Measurements from ENCODE around the gene HSPBAP1.
"Not testable (repeated sequence)": the region's sequence is repeated elsewhere in the genome, so short reads cannot be mapped to it uniquely, and the experiment has no call there.

The HSPBAP1 gene

DNA sequence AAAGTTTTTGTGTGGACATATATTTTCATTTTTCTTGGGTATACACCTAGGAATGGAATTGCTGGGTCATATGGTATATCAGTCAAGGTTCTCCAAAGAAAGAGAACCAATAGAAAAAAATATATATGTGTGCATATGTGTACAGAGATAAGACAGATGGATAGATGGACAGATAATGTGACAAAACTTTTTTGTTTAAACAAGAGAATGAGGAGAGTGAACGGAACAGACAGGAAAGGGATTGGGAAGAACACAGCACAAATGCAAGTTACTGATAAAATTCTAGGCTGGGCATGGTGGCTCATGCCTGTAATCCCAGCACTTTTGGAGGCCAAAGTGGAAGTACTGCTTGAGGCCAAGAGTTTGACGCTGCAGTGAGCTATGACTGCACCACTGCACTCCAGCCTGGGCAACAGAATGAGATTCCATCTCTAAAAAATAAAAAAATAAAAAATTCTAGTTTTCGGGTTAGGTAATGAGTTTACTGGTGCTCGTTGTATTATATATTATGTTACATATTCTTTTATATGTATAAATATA lies 50.0 kb downstream of the HSPBAP1 start:
- no peak for DNase-seq (ENCODE audit: low read depth in 2 of 2, low spot score in 1 of 2)

DNA sequence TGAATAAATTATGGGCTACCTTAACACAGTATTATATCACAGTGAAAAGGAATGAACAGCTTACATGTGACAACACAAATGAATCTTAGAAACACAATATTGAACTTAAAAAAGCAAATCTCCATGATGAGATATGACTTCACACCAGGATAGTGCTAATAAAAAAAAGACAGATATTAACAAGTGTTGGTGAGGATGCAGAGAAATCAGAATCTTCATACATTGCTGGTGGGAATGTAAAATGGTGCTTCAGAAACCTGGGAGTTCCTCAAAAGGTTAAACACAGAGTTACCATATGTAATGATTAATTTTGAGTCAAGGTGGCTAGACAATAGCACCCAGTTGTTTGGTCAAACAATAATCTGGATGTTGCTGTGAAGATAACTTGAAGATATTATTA lies 51.4 kb downstream of the HSPBAP1 start:
- no peak for DNase-seq (ENCODE audit: low read depth in 2 of 2, low spot score in 1 of 2)

DNA sequence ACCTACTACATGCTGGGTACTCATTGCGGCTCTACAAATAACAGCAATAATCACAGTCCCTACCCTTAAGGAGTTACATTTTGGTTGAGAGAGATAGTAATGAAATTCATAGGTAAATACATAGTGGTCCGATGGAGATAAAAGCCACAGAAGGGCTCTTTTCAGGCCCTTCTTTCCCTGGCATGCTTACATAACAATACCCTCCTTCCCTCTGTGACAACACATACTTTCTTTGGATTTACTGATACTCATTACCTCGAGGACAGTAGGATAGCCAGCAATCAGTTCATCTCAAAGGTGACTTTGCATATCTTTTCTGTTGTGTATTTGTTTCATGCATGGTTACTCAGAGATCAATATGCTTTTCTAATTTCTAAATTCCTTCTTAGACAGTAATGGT lies 54.5 kb downstream of the HSPBAP1 start:
- no peak for DNase-seq (ENCODE audit: low read depth in 2 of 2, low spot score in 1 of 2)

DNA sequence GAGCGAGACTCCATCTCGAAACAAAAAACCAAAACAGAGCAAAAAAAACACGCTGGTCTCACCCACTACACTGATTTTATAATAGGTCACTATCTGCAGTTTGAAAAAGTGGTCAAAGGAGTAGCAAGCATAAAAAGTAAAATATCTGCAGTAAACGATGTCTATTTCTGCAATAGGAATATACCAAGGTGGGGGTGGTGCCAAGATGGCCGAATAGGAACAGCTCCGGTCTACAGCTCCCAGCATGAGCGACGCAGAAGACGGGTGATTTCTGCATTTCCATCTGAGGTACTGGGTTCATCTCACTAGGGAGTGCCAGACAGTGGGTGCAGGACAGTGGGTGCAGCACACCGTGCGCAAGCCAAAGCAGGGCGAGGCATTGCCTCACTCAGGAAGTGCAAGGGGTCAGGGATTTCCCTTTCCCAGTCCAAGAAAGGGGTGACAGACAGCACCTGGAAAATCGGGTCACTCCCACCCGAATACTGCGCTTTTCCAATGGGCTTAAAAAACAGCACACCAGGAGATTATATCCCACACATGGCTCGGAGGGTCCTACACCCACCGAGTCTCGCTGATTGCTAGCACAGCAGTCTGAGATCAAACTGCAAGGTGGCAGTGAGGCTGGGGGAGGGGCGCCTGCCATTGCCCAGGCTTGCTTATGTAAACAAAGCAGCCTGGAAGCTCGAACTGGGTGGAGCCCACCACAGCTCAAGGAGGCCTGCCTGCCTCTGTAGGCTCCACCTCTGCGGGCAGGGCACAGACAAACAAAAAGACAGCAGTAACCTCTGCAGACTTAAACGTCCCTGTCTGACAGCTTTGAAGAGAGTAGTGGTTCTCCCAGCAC lies 60.7 kb downstream of the HSPBAP1 start:
- not testable (repeated sequence) for DNase-seq (ENCODE audit: low read depth in 2 of 2, low spot score in 1 of 2)

DNA sequence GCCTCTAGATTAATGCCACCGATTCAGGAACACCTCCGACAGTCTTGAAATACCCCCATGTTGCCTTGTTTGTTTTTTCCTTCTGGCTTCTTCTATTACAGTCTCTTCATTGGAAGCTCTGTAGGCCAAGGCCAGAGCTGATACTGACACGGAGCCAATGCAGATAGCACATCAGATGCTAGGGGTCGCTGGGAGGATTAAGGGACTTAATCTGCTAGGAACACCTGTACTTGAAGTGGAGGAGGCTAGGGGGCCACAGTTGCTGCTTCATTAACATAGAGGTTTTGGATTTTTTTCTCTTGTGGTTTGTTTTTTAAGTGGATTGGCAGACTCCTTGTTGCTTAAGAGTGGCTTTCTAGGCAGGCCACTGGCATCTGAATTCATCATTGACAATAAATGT lies 63.4 kb downstream of the HSPBAP1 start:
- DNase-seq (ENCODE audit: low read depth in 2 of 2, low spot score in 1 of 2), result no peak

DNA sequence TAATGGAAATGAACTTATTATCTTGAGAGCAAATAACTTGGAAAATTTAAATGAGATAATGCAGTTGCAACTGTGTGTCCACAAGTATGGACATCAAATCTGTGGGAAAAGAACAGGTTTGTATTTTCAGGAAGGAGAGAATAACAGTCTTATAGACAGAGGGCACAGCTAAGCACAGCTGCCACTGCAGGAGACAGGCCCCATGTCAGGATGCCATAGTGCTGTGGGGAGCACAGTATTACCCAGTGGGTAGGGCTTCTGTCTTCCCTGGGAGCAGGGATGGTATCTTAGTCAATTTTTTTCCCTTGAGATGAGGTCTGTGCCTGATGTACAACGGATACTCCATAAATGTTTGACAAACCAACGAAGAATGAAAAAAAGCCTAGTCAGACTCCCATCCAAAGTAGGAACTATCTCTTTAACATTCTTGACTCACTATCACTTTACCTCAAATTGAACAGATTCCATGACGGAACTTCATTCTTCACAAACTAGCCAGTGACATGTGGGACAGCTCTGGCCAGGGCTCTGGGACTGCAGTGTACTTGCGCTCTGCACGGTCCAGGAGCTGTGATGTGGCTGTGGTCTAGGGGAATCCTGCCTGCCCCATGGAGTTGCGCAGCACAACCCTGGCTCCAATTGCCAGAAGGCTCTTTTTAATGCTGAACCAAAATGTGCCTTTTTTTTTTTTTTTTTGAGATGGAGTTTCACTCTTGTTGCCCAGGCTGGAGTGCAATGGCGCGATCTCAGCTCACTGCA lies 64.7 kb downstream of the HSPBAP1 start:
- no peak for DNase-seq (ENCODE audit: low read depth in 2 of 2, low spot score in 1 of 2)

DNA sequence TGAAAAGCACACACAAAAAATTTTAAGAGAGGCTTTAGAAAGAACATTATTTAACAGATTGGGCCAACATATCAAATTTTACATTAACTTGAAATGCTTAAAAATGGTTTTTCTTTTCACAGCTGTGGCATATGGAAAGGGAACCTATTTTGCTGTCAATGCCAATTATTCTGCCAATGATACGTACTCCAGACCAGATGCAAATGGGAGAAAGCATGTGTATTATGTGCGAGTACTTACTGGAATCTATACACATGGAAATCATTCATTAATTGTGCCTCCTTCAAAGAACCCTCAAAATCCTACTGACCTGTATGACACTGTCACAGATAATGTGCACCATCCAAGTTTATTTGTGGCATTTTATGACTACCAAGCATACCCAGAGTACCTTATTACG lies 65.4 kb downstream of the HSPBAP1 start:
- no peak for DNase-seq (ENCODE audit: low read depth in 2 of 2, low spot score in 1 of 2)

DNA sequence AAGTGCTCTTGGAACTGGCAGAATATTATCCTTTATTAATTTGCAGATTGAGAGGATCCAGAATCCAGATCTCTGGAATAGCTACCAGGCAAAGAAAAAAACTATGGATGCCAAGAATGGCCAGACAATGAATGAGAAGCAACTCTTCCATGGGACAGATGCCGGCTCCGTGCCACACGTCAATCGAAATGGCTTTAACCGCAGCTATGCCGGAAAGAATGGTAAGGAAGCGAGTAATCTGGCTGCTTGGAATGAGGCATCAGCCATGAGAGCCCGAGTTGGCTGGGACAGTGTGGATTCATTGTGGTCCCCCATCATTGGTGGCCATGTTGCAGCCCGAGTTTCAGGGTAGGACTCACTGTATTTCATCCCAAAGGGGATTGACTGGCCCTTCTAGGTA lies 65.9 kb downstream of the HSPBAP1 start:
- DNase-seq (ENCODE audit: low read depth in 2 of 2, low spot score in 1 of 2), result no peak

DNA sequence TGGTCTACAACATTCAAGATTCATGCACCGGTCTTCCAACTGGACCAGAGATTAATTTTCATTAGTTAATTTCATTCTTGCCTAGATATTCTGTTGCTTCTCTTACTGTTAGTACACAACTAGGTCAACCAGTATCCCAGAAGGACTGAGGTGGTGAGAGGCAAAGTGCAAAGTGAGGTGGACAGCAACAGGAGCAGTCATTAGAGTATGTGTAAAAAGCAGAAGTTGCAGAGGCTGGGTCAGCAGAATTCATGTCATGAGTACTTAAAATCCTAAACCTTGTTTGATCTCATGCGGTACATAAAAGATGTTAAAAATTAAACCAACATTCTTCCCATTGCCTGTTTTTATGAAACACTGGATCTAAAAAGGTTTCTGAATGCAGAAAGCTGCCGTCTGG lies 66.3 kb downstream of the HSPBAP1 start:
- no peak for DNase-seq (ENCODE audit: low read depth in 2 of 2, low spot score in 1 of 2)

DNA sequence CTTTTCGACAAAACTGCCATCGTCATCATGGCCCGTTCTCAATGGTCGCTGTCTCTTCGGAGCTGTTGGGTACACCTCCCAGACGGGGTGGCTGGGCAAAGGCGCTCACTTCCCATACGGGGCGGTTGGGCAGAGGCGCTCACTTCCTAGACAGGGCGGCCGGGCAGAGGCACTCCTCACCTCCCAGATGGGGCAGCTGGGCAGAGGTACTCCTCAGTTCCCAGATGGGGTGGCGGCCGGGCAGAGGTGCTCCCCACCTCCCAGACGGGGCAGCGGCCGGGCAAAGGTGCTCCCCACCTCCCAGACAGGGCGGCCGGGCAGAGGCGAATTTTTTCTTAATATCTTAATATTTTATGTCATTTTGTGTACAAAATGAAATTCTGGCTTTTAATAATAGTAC lies 68.5 kb downstream of the HSPBAP1 start:
- no peak for DNase-seq (ENCODE audit: low read depth in 2 of 2, low spot score in 1 of 2)

DNA sequence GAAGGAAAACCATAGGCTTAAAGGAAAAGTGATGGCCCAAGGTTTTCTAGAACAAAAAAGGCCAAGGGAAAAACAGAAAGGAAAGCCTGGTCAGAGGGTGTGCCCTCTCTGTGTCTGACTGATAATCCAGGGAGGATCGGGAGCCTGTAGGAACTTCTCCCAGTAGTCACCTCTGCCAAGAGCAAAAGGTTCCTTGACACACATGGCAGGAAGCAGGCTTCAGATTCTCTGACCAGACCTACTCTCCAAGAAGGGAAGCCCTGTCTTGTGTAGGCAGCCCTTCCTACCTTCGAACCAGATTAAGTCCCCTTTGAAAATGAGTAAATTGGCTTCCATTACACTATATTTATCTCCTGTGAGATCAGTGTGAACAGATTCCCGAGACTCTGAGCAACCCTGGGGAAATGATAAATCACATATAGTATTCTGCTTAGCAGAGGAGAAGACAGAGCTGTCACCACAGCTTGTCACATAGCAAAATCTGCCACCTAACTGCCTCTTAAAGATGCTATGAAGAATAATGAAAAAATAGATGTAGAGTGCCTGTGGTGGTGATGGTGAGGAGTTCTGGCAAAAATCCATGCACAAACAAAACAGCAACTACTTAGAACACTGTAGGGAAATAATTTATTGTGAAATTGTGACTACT lies 74.2 kb downstream of the HSPBAP1 start:
- no peak for DNase-seq (ENCODE audit: low read depth in 2 of 2, low spot score in 1 of 2)

DNA sequence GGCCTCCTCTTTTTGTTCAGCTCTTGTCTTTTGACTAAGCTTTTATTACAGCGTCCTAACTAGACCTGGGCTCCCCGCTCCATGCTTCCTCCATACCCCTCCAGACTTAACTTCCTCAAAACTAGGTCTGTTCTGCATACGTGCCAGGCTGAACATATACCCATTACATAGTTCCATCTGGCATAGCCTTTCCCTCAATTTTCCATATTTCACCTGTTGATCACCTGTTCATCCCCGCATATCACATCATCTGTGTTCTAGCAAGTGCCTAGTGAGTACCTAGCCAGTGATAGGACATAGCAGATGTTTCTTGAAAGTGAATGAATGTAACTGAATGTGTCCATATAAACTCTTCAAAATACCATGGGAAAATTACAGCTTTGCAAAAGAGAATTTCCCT lies 77.0 kb downstream of the HSPBAP1 start:
- DNase-seq (ENCODE audit: low read depth in 2 of 2, low spot score in 1 of 2), result no peak

DNA sequence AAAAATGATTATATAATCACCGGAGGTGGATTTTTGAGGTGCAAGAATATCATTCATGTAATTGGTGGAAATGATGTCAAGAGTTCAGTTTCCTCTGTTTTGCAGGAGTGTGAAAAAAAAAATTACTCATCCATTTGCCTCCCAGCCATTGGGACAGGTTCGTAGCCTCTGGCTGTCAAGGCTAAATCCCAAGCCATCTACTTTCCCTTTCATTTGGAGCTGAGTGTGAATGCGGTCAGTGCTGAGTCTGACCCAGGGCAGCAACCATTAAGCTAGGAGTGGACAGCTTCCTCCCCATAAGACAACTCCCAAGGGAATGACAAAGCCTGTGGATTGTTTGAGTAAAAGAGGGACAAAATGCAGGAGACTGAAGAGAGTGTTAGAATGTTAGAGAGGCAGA lies 79.4 kb downstream of the HSPBAP1 start:
- DNase-seq (ENCODE audit: low read depth in 2 of 2, low spot score in 1 of 2), result no peak

DNA sequence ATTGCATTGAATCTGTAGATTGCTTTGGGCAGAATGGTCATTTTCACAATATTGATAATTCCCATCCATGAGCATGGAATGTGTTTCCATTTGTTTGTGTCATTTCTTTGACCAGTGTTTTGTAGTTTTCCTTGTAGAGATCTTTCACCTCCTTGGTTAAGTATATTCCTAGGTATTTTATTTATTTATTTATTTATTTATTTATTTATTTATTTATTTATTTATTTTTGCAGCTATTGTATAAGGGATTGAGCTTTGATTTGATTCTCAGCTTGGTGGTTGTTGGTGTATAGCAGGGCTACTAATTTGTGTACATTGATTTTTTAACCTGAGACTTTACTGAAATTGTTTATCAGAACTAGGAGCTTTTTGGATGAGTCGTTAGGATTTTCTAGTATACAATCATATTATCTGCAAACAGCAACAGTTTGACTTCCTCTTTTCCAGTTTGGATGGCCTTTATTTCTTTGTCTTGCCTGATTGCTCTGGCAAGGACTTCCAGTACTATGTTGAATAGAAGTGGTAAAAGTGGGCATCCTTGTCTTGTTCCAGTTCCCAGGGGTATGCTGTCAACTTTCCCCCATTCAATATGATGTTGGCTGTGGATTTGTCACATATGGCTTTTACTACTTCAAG lies 82.9 kb downstream of the HSPBAP1 start:
- not testable (repeated sequence) for DNase-seq (ENCODE audit: low read depth in 2 of 2, low spot score in 1 of 2)

DNA sequence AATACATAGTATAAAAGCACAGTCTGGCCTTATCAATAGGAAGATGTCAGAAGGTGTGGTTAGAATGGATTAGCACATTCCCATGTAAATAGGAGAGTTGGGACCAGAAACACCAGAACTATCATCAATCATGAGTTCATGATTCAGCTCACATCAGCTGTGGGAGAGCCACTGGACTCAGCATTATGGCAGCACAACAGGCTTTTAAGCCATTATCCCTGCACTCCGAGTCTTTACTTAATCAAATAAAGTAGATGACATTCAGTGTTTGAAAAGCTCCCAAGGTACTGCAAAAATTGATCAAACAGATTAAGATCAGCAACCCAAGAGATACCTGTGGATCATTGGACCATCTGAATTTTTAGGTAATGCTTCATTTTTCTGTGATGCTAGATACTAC lies 88.3 kb downstream of the HSPBAP1 start:
- no peak for DNase-seq (ENCODE audit: low read depth in 2 of 2, low spot score in 1 of 2)

DNA sequence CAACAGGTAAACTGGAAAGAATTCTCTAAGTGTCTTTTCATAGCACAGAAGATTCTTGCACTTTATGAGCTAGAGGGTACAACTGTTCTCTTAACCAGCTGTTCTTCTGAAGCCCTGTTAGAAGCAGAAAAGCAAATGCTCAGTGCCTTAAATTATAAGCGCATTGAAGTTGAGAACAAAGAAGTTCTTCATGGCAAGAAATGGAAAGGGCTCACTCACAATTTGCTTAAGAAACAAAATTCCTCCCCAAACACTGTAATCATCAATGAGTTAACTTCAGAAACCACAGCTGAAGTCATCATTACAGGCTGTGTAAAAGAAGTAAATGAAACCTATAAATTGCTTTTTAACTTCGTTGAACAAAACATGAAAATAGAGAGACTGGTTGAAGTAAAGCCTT lies 93.4 kb downstream of the HSPBAP1 start:
- DNase-seq (ENCODE audit: low read depth in 2 of 2, low spot score in 1 of 2), result no peak

DNA sequence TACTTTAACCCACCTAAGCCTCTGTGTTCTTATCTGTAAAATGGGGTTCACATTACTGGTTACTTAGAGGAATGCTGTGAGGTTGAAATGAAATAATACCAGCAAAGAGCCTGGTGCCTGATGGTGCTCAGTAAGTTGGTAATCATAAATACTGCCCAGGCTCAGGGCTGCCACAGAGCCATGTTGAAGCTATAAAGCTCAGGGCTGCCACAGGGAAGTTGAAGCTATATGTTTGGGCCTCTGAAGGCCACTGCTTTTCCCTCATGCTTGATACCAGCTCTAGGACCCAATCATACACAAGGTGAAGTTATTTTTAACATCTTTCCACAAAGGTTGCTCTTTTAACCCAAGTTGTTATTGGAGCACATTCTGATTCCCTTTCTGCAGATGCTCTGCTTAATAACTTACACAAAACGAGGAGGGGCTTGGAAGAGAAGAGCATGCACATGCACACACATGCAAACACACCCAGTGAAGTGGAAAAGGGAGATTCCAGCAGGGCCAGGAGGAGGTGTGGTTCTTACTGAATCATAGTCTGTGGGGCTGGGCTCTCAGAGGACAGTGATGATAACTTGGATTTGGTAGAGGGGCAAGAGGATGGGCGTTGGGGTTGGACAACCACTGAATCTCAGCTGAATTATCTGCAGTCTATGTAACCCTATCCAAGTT lies 95.5 kb downstream of the HSPBAP1 start:
- no peak for DNase-seq (ENCODE audit: low read depth in 2 of 2, low spot score in 1 of 2)

DNA sequence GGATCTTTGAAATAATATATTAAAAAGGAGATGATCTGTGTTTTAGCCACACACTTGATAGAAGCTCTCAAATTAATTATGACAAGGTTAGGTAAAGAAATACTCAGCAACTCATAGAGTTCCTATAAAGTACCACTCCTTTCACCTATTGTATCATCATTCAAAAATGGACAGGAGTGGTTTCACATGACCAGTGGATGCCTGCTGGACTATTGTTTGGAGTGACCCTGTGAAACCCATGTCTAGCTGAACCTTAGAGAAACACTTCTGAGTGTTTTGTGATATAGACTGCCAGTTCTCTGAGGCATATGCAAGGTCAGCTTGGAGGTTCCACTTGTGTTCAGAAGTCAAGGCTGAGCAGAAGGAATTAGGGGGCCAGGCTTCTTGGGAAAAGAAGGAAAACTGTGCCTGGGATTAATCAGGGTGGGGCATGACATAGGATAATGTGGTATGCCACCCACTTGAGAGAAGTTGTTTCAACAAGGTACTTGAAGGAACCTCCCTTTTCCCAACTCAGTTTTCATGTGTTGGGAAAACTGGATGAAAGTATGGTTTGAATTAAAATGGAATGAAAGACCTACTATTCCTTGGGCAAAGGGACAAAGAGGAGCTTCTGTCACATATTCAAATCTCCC lies 97.6 kb downstream of the HSPBAP1 start:
- DNase-seq (ENCODE audit: low read depth in 2 of 2, low spot score in 1 of 2), result no peak

DNA sequence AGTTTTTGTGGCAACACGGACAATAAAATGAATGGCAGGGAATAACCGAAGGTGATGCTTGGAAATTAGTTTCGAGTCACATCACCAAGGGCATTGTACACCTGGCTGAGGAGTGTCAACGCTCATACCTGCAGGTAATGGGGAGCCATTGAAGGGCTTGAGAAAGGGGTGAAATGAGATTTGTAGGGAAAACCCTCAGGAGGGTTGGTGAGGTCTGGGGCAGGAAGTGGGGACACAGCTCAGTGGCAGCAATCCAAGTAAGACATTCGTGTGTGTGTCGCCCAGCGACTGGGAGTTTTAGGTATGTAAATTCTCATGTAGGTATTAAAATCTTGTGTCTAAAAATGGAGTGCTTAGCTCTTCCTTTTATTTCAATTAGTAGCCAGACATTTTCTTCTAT lies 98.7 kb downstream of the HSPBAP1 start:
- DNase-seq (ENCODE audit: low read depth in 2 of 2, low spot score in 1 of 2), result no peak

DNA sequence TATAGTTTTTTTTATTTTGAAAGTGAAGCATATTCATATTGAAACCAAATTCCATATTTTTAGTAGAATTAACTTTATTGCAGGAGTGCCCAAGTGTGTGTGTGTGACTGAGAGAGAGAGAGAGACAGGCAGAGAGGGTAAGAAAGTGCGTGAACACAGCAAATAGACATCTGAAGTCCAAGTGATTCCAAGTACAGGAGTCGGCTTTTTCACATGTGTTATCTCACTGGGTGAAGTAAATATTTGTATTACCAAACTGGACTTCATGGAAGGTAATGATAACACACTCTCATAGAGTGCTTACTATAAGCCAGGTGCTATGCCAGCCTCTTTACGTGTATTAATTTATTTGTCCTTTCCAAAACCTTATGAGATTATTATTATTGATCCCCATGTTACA lies 101.0 kb downstream of the HSPBAP1 start:
- DNase-seq (ENCODE audit: low read depth in 2 of 2, low spot score in 1 of 2), result no peak

Data from stimulated activated CD8-positive, alpha-beta memory T cell treated with anti-CD3 and anti-CD28 coated beads, Interleukin-4, amount 100 ng/mL, for 1 hour (primary cell).